Endothelial cell of umbilical vein (primary cell): ENCODE measurements around the gene DENND5A. TPM values are rescaled to one million over a fixed set of nuclear protein-coding genes. Genes with fewer than 3 reads are reported as not detected.

ENCODE experiments used
- BruUV-seq: library from RNA; stranded (reverse); fragments of 400-500 nt; replicated peaks from 2 replicates; lab custom pipeline; 2021; lab: Mats Ljungman, UMichigan
- CTCF ChIA-PET: fragments of 300-600, 350-600 bp; sonication (Branson Sonifier 250); formaldehyde crosslinking; loops from one replicate; lab custom pipeline; 2021; ENCODE audit warnings: antibody characterized with exemption, inconsistent platforms; lab: Charles Lee
- POLR2A ChIA-PET: fragments of 300-600, 350-600 bp; sonication (Branson Sonifier 250); formaldehyde crosslinking; loops from one replicate; lab custom pipeline; 2021; ENCODE audit warnings: antibody characterized with exemption, inconsistent platforms; lab: Charles Lee
- DNase-seq: peaks from one replicate; pipeline ENCODE4 v3.0.0-alpha.2; 2011; ENCODE audit warnings: low read depth, low spot score
- FAIRE-seq: peaks from 2 replicates; lab custom pipeline; 2011; peaks lifted over from hg19 to GRCh38; lab: Jason Lieb, UNC
- H2AFZ ChIP-seq: 2 replicates; pipeline ENCODE4 v1.6.0; 2012; ENCODE audit warnings: low read depth, low read length, control low read depth, inconsistent platforms
- H3K27ac ChIP-seq: 2 replicates; pipeline ENCODE4 v1.5.1; 2011; ENCODE audit warnings: low read depth, mild to moderate bottlenecking, control low read depth, low read length, moderate library complexity; ENCODE audit not compliant: insufficient read depth
- H3K27me3 ChIP-seq, 2 experiments: 2 replicates each; pipeline versions ENCODE4 v1.6.0 to v1.6.1; 2011; ENCODE audit warnings: low read length in 2 of 2, mixed read lengths in 1 of 2; ENCODE audit not compliant: control insufficient read depth in 2 of 2, insufficient read depth in 2 of 2
- H3K36me3 ChIP-seq, 2 experiments: 2 replicates in 1 of 2; 3 replicates in 1 of 2; pipeline ENCODE4 v1.5.1; 2011; ENCODE audit warnings: low read length in 2 of 2, mild to moderate bottlenecking in 1 of 2, moderate library complexity in 1 of 2; ENCODE audit not compliant: control insufficient read depth in 2 of 2, insufficient read depth in 2 of 2; ENCODE audit errors: extremely low read depth in 1 of 2
- H3K4me1 ChIP-seq: 3 replicates; pipeline ENCODE4 v1.5.1; 2011; ENCODE audit warnings: mild to moderate bottlenecking, low read length; ENCODE audit not compliant: control insufficient read depth, insufficient read depth; ENCODE audit errors: extremely low read depth
- H3K4me2 ChIP-seq: 2 replicates; pipeline ENCODE4 v1.6.1; 2011; ENCODE audit warnings: low read length, control low read depth, mixed read lengths; ENCODE audit not compliant: insufficient read depth
- H3K4me3 ChIP-seq, 3 experiments: fragments of 200-600 bp in 1 of 3; sonication (generic), shearing (Covaris generic) in 1 of 3; replicated peaks in 1 of 3; 2 replicates each; pipeline ENCODE4 v1.5.1; 2011 to 2016; ENCODE audit warnings: control low read depth in 3 of 3, low read length in 3 of 3, mild to moderate bottlenecking in 2 of 3, inconsistent platforms in 1 of 3, low read depth in 1 of 3, moderate library complexity in 1 of 3; ENCODE audit not compliant: insufficient read depth in 1 of 3
- H3K79me2 ChIP-seq: 2 replicates; pipeline ENCODE4 v1.6.0; 2012; ENCODE audit warnings: low read length, inconsistent platforms; ENCODE audit not compliant: control insufficient read depth, insufficient read depth
- H3K9ac ChIP-seq: replicated peaks from 2 replicates; pipeline ENCODE3; 2011; ENCODE audit warnings: low read length, control low read depth; ENCODE audit not compliant: insufficient read depth; ENCODE audit errors: extremely low read depth
- H3K9me1 ChIP-seq: replicated peaks from 3 replicates; pipeline ENCODE4 v1.6.0; 2011; ENCODE audit warnings: mild to moderate bottlenecking, low read length; ENCODE audit not compliant: control insufficient read depth, insufficient read depth; ENCODE audit errors: extremely low read depth
- H3K9me3 ChIP-seq: replicated peaks from 2 replicates; pipeline ENCODE4 v1.5.1; 2012; ENCODE audit warnings: low read length, inconsistent platforms; ENCODE audit not compliant: control insufficient read depth, insufficient read depth
- H4K20me1 ChIP-seq: replicated peaks from 2 replicates; pipeline ENCODE3; 2011; ENCODE audit warnings: mild to moderate bottlenecking, low read length; ENCODE audit not compliant: control insufficient read depth, insufficient read depth; ENCODE audit errors: extremely low read depth
- EZH2 ChIP-seq: IDR thresholded peaks from 2 replicates; pipeline ENCODE4 v1.6.1; 2012; ENCODE audit warnings: borderline replicate concordance, low read depth, mild to moderate bottlenecking, moderate library complexity, low read length, inconsistent platforms; ENCODE audit not compliant: severe bottlenecking
- FOS ChIP-seq: IDR thresholded peaks from 2 replicates; pipeline ENCODE4 v1.6.1; 2011; ENCODE audit warnings: mild to moderate bottlenecking, low read length, moderate library complexity, borderline replicate concordance; ENCODE audit not compliant: insufficient read depth
- GATA2 ChIP-seq: IDR thresholded peaks from 2 replicates; pipeline ENCODE4 v1.7.0; 2011; ENCODE audit warnings: low read depth, mild to moderate bottlenecking, moderate library complexity, mixed read lengths, low read length; ENCODE audit not compliant: insufficient read length, insufficient read depth
- JUN ChIP-seq: IDR thresholded peaks from 2 replicates; pipeline ENCODE4 v1.6.1; 2011; ENCODE audit warnings: borderline replicate concordance, low read depth; ENCODE audit not compliant: insufficient read length, insufficient read depth
- MYC ChIP-seq: IDR thresholded peaks from one replicate; pipeline ENCODE4 v1.6.1; 2011; ENCODE audit warnings: mild to moderate bottlenecking, low read depth, low read length
- POLR2A ChIP-seq: IDR thresholded peaks from 2 replicates; pipeline ENCODE4 v1.6.1; 2012; ENCODE audit warnings: low read depth, mild to moderate bottlenecking, control low read depth, low read length
- POLR2AphosphoS5 ChIP-seq: IDR thresholded peaks from 2 replicates; pipeline ENCODE4 v1.6.1; 2012; ENCODE audit warnings: low read depth, mild to moderate bottlenecking, control low read depth, low read length, moderate library complexity; ENCODE audit not compliant: insufficient read depth
- dilution Hi-C: fragments of 300-500 bp; cut with MboI; formaldehyde crosslinking; loops from one replicate; pipeline ENCODE4 v1.15.0; 2019; ENCODE audit warnings: low sequenced_read_pairs; ENCODE audit not compliant: extremely low pct_ligation_motif_present
- intact Hi-C: fragments of 100-400 bp; cut with micrococcal nuclease; formaldehyde crosslinking; loops from one replicate; pipeline ENCODE4 v1.10.0; 2022
- polyA plus RNA-seq, 4 experiments: library from polyadenylated mRNA; depleted of rRNA in 3 of 4; stranded (reverse) in 3 of 4; unstranded in 1 of 4; fragments of >200 nt; gene quantifications; 2 replicates each; pipeline versions ENCODE4 v1.2.1 to v1.2.3, GENCODE V29; 2011 to 2012; ENCODE audit warnings: missing spikeins in 1 of 4
- total RNA-seq: library from RNA; stranded (reverse); gene quantifications from 2 replicates; pipeline ENCODE4 v1.2.3, GENCODE V29; 2021
- TF ChIP-seq, protein P1 (sequence below): IDR thresholded peaks from 2 replicates; pipeline ENCODE4 v1.6.1; 2011; ENCODE audit not compliant: insufficient read depth, insufficient read length
- TF ChIP-seq, protein P2 (sequence below), 2 donors: IDR thresholded peaks; 1 replicate in 1 of 2; 2 replicates in 1 of 2; pipeline ENCODE4 v1.5.1; 2011; ENCODE audit warnings: low read length in 2 of 2, mild to moderate bottlenecking in 2 of 2, moderate library complexity in 2 of 2, control low read depth in 1 of 2, inconsistent platforms in 1 of 2, low read depth in 1 of 2; ENCODE audit not compliant: insufficient read depth in 1 of 2; ENCODE audit errors: extremely low read depth in 1 of 2

Gene DENND5A
- total and polyA plus RNA-seq, 2 donors (not counting 3 experiments of a cell fraction or from before 2014, with no cell fraction given): 116 to 220 TPM

DNA sequence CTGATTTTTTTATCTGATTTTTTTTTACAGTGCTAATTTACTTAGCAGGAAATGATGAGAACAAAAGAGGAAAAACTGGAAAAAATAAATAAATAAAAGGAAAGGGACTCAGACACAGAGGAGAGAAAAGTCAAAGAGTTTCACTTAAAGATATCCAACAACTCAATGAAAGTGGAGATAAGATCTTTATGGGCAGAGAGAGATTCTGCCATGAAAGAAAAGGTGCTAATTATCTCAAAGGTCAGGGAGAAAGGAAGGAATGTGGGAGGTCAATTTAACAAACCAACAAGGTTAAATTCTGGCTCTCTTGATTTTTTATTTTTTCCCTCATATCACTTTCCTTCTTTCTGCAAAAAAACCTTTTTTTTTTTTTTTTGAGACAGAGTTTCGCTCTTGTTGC lies 86.0 kb downstream of the DENND5A start:
- H3K9ac ChIP-seq: no peak overlapping the region
- dilution Hi-C loops: no loop called here
- peaks cover 2% of the 10 kb centered on the region for H3K79me2 ChIP-seq
- H3K27me3 ChIP-seq: no peaks in the 10 kb centered on the region
- no peak overlapping the region for H3K4me3 ChIP-seq
- no TSS peak for BruUV-seq
- FAIRE-seq (no peak), DNase-seq (peak; percentile 49)
- H3K9me3 ChIP-seq: no peaks in the 10 kb centered on the region
- peaks cover 15% of the 10 kb centered on the region for H3K4me1 ChIP-seq
- H3K36me3 ChIP-seq: peaks cover 6 to 13% of the 10 kb centered on the region in 2 experiments
- no peaks in the 10 kb centered on the region for H3K9me1 ChIP-seq
- intact Hi-C loops: loop anchor here (10.0 kb wide), 1 partner anchor 206 kb away; the partner anchor contains the start of gene IPO7
- no peak overlapping the region for H2AFZ ChIP-seq
- ChIA-PET POLR2A (no interaction called here), CTCF (no interaction called here)
- no peaks in the 10 kb centered on the region for H4K20me1 ChIP-seq
- no peak for TF ChIP-seq POLR2A
- TF ChIP-seq, protein P1, sequence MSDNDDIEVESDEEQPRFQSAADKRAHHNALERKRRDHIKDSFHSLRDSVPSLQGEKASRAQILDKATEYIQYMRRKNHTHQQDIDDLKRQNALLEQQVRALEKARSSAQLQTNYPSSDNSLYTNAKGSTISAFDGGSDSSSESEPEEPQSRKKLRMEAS: no peak
- no peak for TF ChIP-seq JUN
- TF ChIP-seq MYC: no peak
- TF ChIP-seq FOS: no peak
- no peak for TF ChIP-seq EZH2
- TF ChIP-seq GATA2: no peak
- TF ChIP-seq, protein P2, sequence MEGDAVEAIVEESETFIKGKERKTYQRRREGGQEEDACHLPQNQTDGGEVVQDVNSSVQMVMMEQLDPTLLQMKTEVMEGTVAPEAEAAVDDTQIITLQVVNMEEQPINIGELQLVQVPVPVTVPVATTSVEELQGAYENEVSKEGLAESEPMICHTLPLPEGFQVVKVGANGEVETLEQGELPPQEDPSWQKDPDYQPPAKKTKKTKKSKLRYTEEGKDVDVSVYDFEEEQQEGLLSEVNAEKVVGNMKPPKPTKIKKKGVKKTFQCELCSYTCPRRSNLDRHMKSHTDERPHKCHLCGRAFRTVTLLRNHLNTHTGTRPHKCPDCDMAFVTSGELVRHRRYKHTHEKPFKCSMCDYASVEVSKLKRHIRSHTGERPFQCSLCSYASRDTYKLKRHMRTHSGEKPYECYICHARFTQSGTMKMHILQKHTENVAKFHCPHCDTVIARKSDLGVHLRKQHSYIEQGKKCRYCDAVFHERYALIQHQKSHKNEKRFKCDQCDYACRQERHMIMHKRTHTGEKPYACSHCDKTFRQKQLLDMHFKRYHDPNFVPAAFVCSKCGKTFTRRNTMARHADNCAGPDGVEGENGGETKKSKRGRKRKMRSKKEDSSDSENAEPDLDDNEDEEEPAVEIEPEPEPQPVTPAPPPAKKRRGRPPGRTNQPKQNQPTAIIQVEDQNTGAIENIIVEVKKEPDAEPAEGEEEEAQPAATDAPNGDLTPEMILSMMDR (IDR thresholded peaks at IDR 0.05; ENCODE audit: extremely low read depth in 1 of 2, insufficient read depth in 1 of 2, low read depth in 1 of 2, low read length in 2 of 2): no peak
- TF ChIP-seq POLR2AphosphoS5: no peak
- no peak overlapping the region for H3K27ac ChIP-seq
- no peak overlapping the region for H3K4me2 ChIP-seq
